GM23248 (cell line): ENCODE measurements around the gene ZBTB20. TPM values are rescaled to one million over a fixed set of nuclear protein-coding genes. Genes with fewer than 3 reads are reported as not detected.

Source experiments
- DNase-seq: peaks from one replicate; pipeline ENCODE4 v3.0.0-alpha.2; 2015
- H2AFZ ChIP-seq: fragments of 200-600 bp; sonication (generic); 2 replicates; pipeline ENCODE4 v1.6.1; 2016; ENCODE audit warnings: antibody characterized with exemption
- H3F3A ChIP-seq: fragments of 200-600 bp; sonication (generic); 2 replicates; pipeline ENCODE4 v1.6.1; 2016; ENCODE audit warnings: mild to moderate bottlenecking, antibody characterized with exemption, mixed run types; ENCODE audit not compliant: insufficient read depth
- H3K27ac ChIP-seq: fragments of 200-600 bp; sonication (generic); 2 replicates; pipeline ENCODE4 v1.5.1; 2016; ENCODE audit warnings: mild to moderate bottlenecking
- H3K27me3 ChIP-seq: fragments of 200-600 bp; sonication (generic); replicated peaks from 2 replicates; pipeline ENCODE4 v1.6.1; 2016; ENCODE audit warnings: mild to moderate bottlenecking; ENCODE audit not compliant: insufficient read depth
- H3K36me3 ChIP-seq: fragments of 200-600 bp; sonication (generic); 2 replicates; pipeline ENCODE4 v1.6.1; 2016; ENCODE audit warnings: low read depth, mild to moderate bottlenecking
- H3K4me1 ChIP-seq: fragments of 200-600 bp; sonication (generic); 2 replicates; pipeline ENCODE4 v1.6.1; 2016; ENCODE audit warnings: mild to moderate bottlenecking; ENCODE audit not compliant: insufficient read depth
- H3K4me2 ChIP-seq: fragments of 200-600 bp; sonication (generic); one replicate; pipeline ENCODE4 v1.6.1; 2016; ENCODE audit warnings: mild to moderate bottlenecking; ENCODE audit not compliant: unreplicated experiment
- H3K4me3 ChIP-seq: fragments of 200-600 bp; sonication (generic); 2 replicates; pipeline ENCODE4 v1.5.1; 2016; ENCODE audit warnings: mild to moderate bottlenecking
- H3K79me2 ChIP-seq: fragments of 200-600 bp; sonication (generic); 2 replicates; pipeline ENCODE4 v1.6.1; 2016; ENCODE audit warnings: mild to moderate bottlenecking; ENCODE audit not compliant: insufficient read depth
- H3K9ac ChIP-seq: fragments of 200-600 bp; sonication (generic); 2 replicates; pipeline ENCODE4 v1.6.1; 2016; ENCODE audit warnings: mild to moderate bottlenecking
- H3K9me2 ChIP-seq: fragments of 200-600 bp; sonication (generic); 2 replicates; pipeline ENCODE4 v1.6.1; 2016; ENCODE audit warnings: mixed run types, mild to moderate bottlenecking, moderate library complexity; ENCODE audit not compliant: insufficient read depth
- H3K9me3 ChIP-seq: fragments of 200-600 bp; sonication (generic); one replicate; pipeline ENCODE4 v1.6.1; 2017; ENCODE audit warnings: low read depth
- H4K20me1 ChIP-seq: fragments of 200-600 bp; sonication (generic); 2 replicates; pipeline ENCODE4 v1.6.0; 2016; ENCODE audit not compliant: insufficient read depth
- EZH2 ChIP-seq: fragments of 200-600 bp; sonication (generic); IDR thresholded peaks from 2 replicates; pipeline ENCODE4 v1.6.1; 2018; ENCODE audit warnings: antibody characterized with exemption, mild to moderate bottlenecking; ENCODE audit not compliant: insufficient read depth, poor library complexity, severe bottlenecking
- EZH2phosphoT487 ChIP-seq: fragments of 200-600 bp; sonication (generic); IDR thresholded peaks from 2 replicates; pipeline ENCODE4 v1.6.1; 2018; ENCODE audit warnings: antibody characterized with exemption, moderate library complexity, mild to moderate bottlenecking, low read depth; ENCODE audit not compliant: insufficient read depth
- WGBS, 2 experiments: methylation state at CpG; one replicate each; pipeline ENCODE4 v1.1.6; 2015 to 2017; ENCODE audit warnings: low lambda C conversion rate in 2 of 2, low coverage in 1 of 2; ENCODE audit errors: missing lambda C conversion rate in 2 of 2; 5-methylcytosine and 5-hydroxymethylcytosine counted together
- in situ Hi-C: fragments of 300-500 bp; cut with MboI; formaldehyde crosslinking; loops from 2 replicates; pipeline ENCODE4 v1.15.0; 2020
- polyA plus RNA-seq: library from polyadenylated mRNA; unstranded; fragments of >200 nt; fragmentation: Nextera tagmentation; extraction: Ambion mirVana; gene quantifications from 2 replicates; pipeline ENCODE4 v1.2.1, GENCODE V29; 2016
- total RNA-seq: library from RNA; depleted of rRNA; stranded (reverse); fragments of >200 nt; shearing (Covaris generic); gene quantifications from 2 replicates; pipeline ENCODE4 v1.2.3, GENCODE V29; 2014

Gene ZBTB20
- total and polyA plus RNA-seq, 2 experiments from 2014 or later = 9.2 to 12.2 TPM

- Histone ChIP-seq H3F3A (no peaks in the 10 kb centered on the region), H3K9me3 (no peaks in the 10 kb centered on the region), H3K27me3 (no peaks in the 10 kb centered on the region), H3K4me2 (peak overlapping the region; percentile 57), H3K79me2 (no peaks in the 10 kb centered on the region), H2AFZ (no peak overlapping the region), H3K4me3 (no peak overlapping the region), H3K36me3 (no peaks in the 10 kb centered on the region), H3K4me1 (peaks cover 29% of the 10 kb centered on the region), H3K9ac (no peak overlapping the region), H4K20me1 (no peaks in the 10 kb centered on the region), H3K27ac (no peak overlapping the region), H3K9me2 (no peaks in the 10 kb centered on the region)
- in situ Hi-C loops = no loop called here
- 51 to 56% methylated on average over 3 of the region's 3 CpGs for WGBS, 2 experiments
- peak; percentile 72 for DNase-seq
- no peak for TF ChIP-seq EZH2phosphoT487
- TF ChIP-seq EZH2 = no peak
Measured at GRCh38 chr3:114706591-114707232, 440.4 kb downstream of the ZBTB20 start.

- Histone ChIP-seq H3K4me1 (no peaks in the 10 kb centered on the region), H3K27ac (no peak overlapping the region), H3K36me3 (no peaks in the 10 kb centered on the region), H3K79me2 (no peaks in the 10 kb centered on the region), H4K20me1 (no peaks in the 10 kb centered on the region), H3K9ac (no peak overlapping the region), H3K9me3 (no peaks in the 10 kb centered on the region), H2AFZ (no peak overlapping the region), H3K4me2 (no peak overlapping the region), H3K27me3 (no peaks in the 10 kb centered on the region), H3F3A (no peaks in the 10 kb centered on the region), H3K9me2 (no peaks in the 10 kb centered on the region), H3K4me3 (no peak overlapping the region)
- 16 to 17% methylated on average over 1 of the region's 1 CpG for WGBS, 2 experiments
- in situ Hi-C loops = no loop called here
- DNase-seq = no peak
- TF ChIP-seq EZH2 (no peak), EZH2phosphoT487 (no peak)
Measured at GRCh38 chr3:114700637-114701234, 446.4 kb downstream of the ZBTB20 start.

- H3F3A ChIP-seq = no peaks in the 10 kb centered on the region
- 75 to 77% methylated on average over 5 of the region's 5 CpGs for WGBS, 2 experiments
- no peak overlapping the region for H3K4me3 ChIP-seq
- no peak overlapping the region for H3K4me2 ChIP-seq
- no peaks in the 10 kb centered on the region for H3K36me3 ChIP-seq
- no peak overlapping the region for H3K9ac ChIP-seq
- no peaks in the 10 kb centered on the region for H3K27me3 ChIP-seq
- in situ Hi-C loops = no loop called here
- TF ChIP-seq EZH2phosphoT487 = no peak
- no peak for TF ChIP-seq EZH2
- no peaks in the 10 kb centered on the region for H3K4me1 ChIP-seq
- H4K20me1 ChIP-seq = no peaks in the 10 kb centered on the region
- H3K9me2 ChIP-seq = no peaks in the 10 kb centered on the region
- H3K9me3 ChIP-seq = no peaks in the 10 kb centered on the region
- no peaks in the 10 kb centered on the region for H3K79me2 ChIP-seq
- H2AFZ ChIP-seq = no peak overlapping the region
- DNase-seq = no peak
- H3K27ac ChIP-seq = no peak overlapping the region
Measured at GRCh38 chr3:114698146-114699105, 448.7 kb downstream of the ZBTB20 start.

- no peak overlapping the region for H3K4me3 ChIP-seq
- H3K9ac ChIP-seq = no peak overlapping the region
- H2AFZ ChIP-seq = no peak overlapping the region
- in situ Hi-C loops = no loop called here
- TF ChIP-seq EZH2 = no peak
- TF ChIP-seq EZH2phosphoT487 = no peak
- H3K36me3 ChIP-seq = no peaks in the 10 kb centered on the region
- WGBS, 2 experiments = 69 to 73% methylated on average over 4 of the region's 4 CpGs
- no peaks in the 10 kb centered on the region for H3K79me2 ChIP-seq
- no peaks in the 10 kb centered on the region for H3K9me3 ChIP-seq
- H3K4me1 ChIP-seq = no peaks in the 10 kb centered on the region
- H4K20me1 ChIP-seq = no peaks in the 10 kb centered on the region
- no peaks in the 10 kb centered on the region for H3K9me2 ChIP-seq
- no peaks in the 10 kb centered on the region for H3F3A ChIP-seq
- no peak overlapping the region for H3K4me2 ChIP-seq
- no peaks in the 10 kb centered on the region for H3K27me3 ChIP-seq
- no peak overlapping the region for H3K27ac ChIP-seq
- DNase-seq = no peak
Measured at GRCh38 chr3:114697401-114697800, 449.7 kb downstream of the ZBTB20 start.
